ENCODE measurements around the gene AIG1. TPM values are rescaled to one million over a fixed set of nuclear protein-coding genes. Genes with fewer than 3 reads are reported as not detected.
"Not testable (repeated sequence)": the region's sequence is repeated elsewhere in the genome, so short reads cannot be mapped to it uniquely, and the experiment has no call there.

AIG1 gene
- total RNA-seq, 3 donors from 2014 or later (not counting 1 experiment from before 2014, with no cell fraction given): 5.6 to 8.9 (median 6.2) TPM

DNA sequence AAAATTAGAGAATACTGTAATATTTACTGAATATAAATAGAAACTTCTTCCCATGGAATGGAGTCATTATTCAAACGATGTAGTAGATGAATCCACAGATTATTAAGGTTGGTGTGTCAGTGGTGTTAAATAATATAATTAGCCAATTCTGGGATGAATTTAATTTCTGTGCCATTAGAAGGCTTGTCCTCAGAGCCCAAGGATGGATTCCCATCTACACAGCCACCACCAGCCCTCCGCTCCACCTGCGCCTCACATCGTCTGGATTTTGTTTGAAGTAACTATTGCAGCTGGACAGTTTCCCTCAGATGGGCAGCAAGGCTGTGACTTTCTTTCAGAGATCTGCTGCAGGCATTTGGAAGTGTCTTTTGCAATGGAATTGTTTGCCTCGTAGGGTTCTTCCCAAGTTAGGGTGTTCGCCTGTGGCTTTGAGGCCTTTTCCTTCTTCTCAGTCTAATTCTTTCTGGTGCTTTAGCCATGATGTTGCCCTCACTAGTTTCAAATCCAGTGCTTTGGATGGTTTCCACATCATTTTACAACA is 104.7 kb downstream of the AIG1 start:
- no peaks in the 10 kb centered on the region for H3K4me1 Mint-ChIP-seq
- Histone ChIP-seq H3K9me3 (ENCODE audit: control insufficient read depth, insufficient read depth, low read length) (no peaks in the 10 kb centered on the region), H3K4me1 (ENCODE audit: control insufficient read depth, insufficient read depth, low read length) (no peaks in the 10 kb centered on the region), H3K27me3 (ENCODE audit: control insufficient read depth, insufficient read depth, low read length) (no peaks in the 10 kb centered on the region), H3K4me3 (ENCODE audit: low read length) (no peak overlapping the region), H3K36me3 (ENCODE audit: control insufficient read depth, insufficient read depth, low read length) (no peaks in the 10 kb centered on the region), H3K27ac (ENCODE audit: low read length) (no peak overlapping the region)
- H3K36me3 Mint-ChIP-seq: no peaks in the 10 kb centered on the region
- H3K27ac Mint-ChIP-seq: no peak overlapping the region
- WGBS (ENCODE audit: insufficient coverage): 92% methylated on average over 5 of the region's 6 CpGs
- ATAC-seq: no peak
- H3K27me3 Mint-ChIP-seq (ENCODE audit: low read depth in 2 of 2): no peaks in the 10 kb centered on the region
- no peak for DNase-seq
- TF ChIP-seq, protein P1, sequence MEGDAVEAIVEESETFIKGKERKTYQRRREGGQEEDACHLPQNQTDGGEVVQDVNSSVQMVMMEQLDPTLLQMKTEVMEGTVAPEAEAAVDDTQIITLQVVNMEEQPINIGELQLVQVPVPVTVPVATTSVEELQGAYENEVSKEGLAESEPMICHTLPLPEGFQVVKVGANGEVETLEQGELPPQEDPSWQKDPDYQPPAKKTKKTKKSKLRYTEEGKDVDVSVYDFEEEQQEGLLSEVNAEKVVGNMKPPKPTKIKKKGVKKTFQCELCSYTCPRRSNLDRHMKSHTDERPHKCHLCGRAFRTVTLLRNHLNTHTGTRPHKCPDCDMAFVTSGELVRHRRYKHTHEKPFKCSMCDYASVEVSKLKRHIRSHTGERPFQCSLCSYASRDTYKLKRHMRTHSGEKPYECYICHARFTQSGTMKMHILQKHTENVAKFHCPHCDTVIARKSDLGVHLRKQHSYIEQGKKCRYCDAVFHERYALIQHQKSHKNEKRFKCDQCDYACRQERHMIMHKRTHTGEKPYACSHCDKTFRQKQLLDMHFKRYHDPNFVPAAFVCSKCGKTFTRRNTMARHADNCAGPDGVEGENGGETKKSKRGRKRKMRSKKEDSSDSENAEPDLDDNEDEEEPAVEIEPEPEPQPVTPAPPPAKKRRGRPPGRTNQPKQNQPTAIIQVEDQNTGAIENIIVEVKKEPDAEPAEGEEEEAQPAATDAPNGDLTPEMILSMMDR (IDR thresholded peaks at IDR 0.05): no peak
- no peaks in the 10 kb centered on the region for H3K9me3 Mint-ChIP-seq
- intact Hi-C loops (cut with micrococcal nuclease): no loop called here
- no peak overlapping the region for H3K4me3 Mint-ChIP-seq

DNA sequence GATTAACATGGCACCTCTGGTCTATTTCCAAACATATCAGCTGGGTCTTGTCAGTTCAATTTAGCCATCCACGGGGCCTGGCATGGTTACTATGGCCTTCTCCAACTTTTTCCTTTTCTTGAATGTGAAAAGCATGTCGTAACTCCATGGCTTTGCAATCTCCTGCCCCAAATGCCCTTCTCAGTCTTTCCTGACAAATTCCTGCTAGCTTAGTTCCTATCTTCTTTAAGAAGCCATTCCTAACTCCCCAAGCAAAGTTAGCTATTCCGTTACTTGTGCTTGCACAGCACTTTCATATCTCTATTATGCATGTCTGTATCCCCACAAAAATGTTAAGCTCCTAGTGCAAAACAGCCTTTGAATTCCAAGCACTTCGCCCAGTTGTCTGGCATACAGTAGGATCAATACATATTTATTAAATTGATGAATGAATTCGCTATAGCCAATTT is 105.6 kb downstream of the AIG1 start:
- DNase-seq: no peak
- H3K36me3 ChIP-seq (ENCODE audit: control insufficient read depth, insufficient read depth, low read length): no peaks in the 10 kb centered on the region
- H3K4me1 ChIP-seq (ENCODE audit: control insufficient read depth, insufficient read depth, low read length): no peaks in the 10 kb centered on the region
- Mint-ChIP-seq H3K36me3 (no peaks in the 10 kb centered on the region), H3K9me3 (no peaks in the 10 kb centered on the region), H3K4me3 (no peak overlapping the region), H3K4me1 (no peaks in the 10 kb centered on the region), H3K27me3 (ENCODE audit: low read depth in 2 of 2) (no peaks in the 10 kb centered on the region), H3K27ac (no peak overlapping the region)
- no peak overlapping the region for H3K27ac ChIP-seq (ENCODE audit: low read length)
- TF ChIP-seq, protein P1 (IDR thresholded peaks at IDR 0.05): no peak
- intact Hi-C loops (cut with micrococcal nuclease): no loop called here
- H3K9me3 ChIP-seq (ENCODE audit: control insufficient read depth, insufficient read depth, low read length): no peaks in the 10 kb centered on the region
- H3K27me3 ChIP-seq (ENCODE audit: control insufficient read depth, insufficient read depth, low read length): no peaks in the 10 kb centered on the region
- WGBS (ENCODE audit: insufficient coverage): 93% methylated on average over 5 of the region's 5 CpGs
- ATAC-seq: no peak
- H3K4me3 ChIP-seq (ENCODE audit: low read length): no peak overlapping the region

DNA sequence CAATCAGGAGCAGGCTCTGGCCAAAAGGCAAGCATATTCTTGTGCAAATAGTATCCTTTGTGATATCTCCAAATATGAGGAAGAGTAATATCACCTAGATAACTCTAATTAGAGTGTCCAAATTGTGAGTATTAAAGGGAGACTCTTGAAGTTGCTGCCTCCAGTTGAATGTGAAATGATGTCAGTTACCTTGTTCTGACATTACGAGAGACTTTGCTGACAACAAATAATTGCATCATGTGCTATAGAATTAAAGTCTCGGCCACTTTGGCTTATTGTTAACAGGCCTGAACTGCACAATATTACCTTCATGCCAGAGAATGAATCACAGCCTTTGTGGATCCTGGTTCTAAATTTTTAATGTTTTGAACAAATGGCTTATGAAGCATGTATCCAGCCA is 106.5 kb downstream of the AIG1 start:
- Histone ChIP-seq H3K36me3 (ENCODE audit: control insufficient read depth, insufficient read depth, low read length) (no peaks in the 10 kb centered on the region), H3K9me3 (ENCODE audit: control insufficient read depth, insufficient read depth, low read length) (no peaks in the 10 kb centered on the region), H3K4me1 (ENCODE audit: control insufficient read depth, insufficient read depth, low read length) (no peaks in the 10 kb centered on the region), H3K27ac (ENCODE audit: low read length) (no peak overlapping the region), H3K27me3 (ENCODE audit: control insufficient read depth, insufficient read depth, low read length) (no peaks in the 10 kb centered on the region), H3K4me3 (ENCODE audit: low read length) (no peak overlapping the region)
- DNase-seq (no peak), ATAC-seq (no peak)
- 77% methylated on average over 2 of the region's 2 CpGs for WGBS (ENCODE audit: insufficient coverage)
- TF ChIP-seq, protein P1 (IDR thresholded peaks at IDR 0.05): no peak
- Mint-ChIP-seq H3K36me3 (no peaks in the 10 kb centered on the region), H3K9me3 (no peaks in the 10 kb centered on the region), H3K27me3 (ENCODE audit: low read depth in 2 of 2) (no peaks in the 10 kb centered on the region), H3K27ac (no peak overlapping the region), H3K4me3 (no peak overlapping the region), H3K4me1 (no peaks in the 10 kb centered on the region)
- intact Hi-C loops (cut with micrococcal nuclease): no loop called here

DNA sequence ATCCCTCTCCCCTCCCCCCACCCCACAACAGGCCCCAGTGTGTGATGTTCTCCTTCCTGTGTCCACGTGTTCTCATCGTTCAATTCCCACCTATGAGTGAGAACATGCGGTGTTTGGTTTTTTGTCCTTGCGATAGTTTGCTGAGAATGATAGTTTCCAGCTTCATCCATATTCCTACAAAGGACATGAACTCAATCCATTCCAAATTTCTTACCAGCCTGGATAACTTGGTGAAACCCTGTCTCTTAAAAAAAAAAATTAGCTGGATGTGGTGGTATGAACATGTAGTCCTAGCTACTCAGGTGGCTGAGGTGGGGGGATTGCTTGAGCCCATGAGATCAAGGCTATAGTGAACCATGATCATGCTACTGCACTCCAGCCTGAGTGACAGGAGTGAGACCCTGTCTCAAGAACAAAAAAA is 107.7 kb downstream of the AIG1 start:
- H3K4me3 Mint-ChIP-seq; H3K4me1 Mint-ChIP-seq; H3K27me3 Mint-ChIP-seq (ENCODE audit: low read depth in 2 of 2); H3K27ac Mint-ChIP-seq; H3K9me3 Mint-ChIP-seq; H3K9me3 ChIP-seq (ENCODE audit: control insufficient read depth, insufficient read depth, low read length); H3K27me3 ChIP-seq (ENCODE audit: control insufficient read depth, insufficient read depth, low read length); H3K4me1 ChIP-seq (ENCODE audit: control insufficient read depth, insufficient read depth, low read length); H3K36me3 ChIP-seq (ENCODE audit: control insufficient read depth, insufficient read depth, low read length); ATAC-seq; H3K4me3 ChIP-seq (ENCODE audit: low read length); DNase-seq; H3K27ac ChIP-seq (ENCODE audit: low read length); intact Hi-C loops (cut with micrococcal nuclease); H3K36me3 Mint-ChIP-seq: not testable (repeated sequence)
- WGBS (ENCODE audit: insufficient coverage): 97% methylated on average over 4 of the region's 4 CpGs
